GM21381 (cell line): ENCODE measurements around the gene KAZN.

ENCODE experiments used
- ATAC-seq: cut with Tn5 transposase; IDR thresholded peaks from one replicate; pipeline ENCODE4 v1.9.1; 2021; ENCODE audit warnings: mild to moderate bottlenecking, moderate library complexity; ENCODE audit not compliant: unreplicated experiment

Gene KAZN

DNA sequence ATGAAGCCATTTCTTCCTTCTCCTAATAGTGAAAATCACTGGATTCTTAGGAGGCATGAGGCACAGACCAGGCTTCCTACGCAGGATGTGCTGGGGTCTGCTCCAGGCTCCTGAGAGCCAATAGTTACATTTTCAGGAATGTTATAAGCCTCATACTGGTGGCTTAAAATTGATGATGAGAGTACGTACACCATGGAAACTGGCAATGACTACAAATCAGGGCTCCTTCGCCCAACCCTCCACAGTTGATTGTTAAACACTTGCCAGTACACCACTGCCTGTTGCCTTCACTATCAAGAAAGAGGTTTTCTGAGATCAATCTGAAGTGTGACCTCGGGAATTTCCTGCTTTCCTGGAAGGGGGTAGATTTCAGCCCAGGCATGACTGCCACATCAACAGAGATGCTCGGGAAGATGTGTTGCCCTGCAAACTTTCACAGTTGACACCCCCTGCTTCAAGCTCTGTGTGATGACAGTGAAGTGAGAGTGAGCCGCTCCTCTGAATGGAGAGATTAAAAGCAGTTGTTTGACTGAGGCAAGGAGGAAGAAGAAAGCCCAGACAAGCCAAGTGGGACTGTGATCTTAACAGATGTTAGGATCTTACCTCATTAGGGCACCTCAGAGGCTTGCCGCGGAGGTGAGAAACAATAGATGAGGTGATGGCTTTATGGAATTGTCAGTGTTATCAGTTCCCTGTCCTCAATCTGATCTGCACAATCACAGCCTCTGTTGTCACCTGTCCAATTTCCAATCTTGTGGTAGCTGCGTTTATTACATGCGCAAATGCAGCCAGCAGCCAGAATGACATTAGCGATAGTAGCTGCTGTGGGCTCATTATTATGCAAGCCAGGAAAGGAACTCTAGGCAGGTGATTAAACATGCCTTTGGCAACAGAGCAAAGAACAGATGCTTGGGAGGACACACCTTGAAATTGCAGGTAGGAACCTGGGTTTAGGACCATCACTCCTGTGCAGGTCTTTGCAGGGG, 277.3 kb downstream of the KAZN start:
- ATAC-seq: no peak

DNA sequence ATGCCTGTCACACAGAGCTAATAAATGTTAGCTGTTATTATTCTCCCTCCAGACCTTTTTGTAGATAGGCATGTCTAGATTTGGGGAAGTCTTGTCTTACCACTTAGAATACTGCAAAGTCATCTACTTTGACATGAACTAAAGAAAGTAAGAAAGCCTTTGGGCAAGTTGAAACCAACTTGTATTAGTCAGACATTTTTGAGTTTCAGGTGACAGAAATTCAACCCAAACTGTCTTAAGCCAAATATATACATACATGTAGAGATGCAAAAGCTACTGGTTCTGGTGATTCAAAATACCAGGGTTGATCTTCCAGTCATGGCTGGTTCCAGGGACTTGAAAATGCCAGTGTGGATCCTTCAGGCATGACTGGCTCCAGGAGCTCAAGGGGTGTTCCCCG, 278.3 kb downstream of the KAZN start:
- no peak for ATAC-seq

DNA sequence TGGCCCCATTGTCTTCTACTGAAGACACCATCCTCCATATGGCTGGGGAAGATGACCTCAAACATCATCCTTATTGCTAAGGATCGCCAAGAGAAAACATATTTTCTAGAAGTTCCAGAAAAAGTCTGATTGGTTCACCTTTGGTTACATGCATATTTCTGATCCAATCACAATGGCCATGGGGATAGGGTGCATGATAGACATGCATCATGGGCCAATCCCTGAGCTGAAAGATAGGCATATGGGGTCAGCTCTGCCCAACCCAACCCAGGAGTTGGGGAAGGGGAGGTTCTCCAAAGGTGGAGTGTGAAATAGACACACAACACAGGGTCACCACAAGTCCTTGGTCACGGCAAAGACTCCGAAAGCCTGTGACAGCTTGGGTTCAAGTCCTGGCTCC, 278.7 kb downstream of the KAZN start:
- ATAC-seq: no peak

DNA sequence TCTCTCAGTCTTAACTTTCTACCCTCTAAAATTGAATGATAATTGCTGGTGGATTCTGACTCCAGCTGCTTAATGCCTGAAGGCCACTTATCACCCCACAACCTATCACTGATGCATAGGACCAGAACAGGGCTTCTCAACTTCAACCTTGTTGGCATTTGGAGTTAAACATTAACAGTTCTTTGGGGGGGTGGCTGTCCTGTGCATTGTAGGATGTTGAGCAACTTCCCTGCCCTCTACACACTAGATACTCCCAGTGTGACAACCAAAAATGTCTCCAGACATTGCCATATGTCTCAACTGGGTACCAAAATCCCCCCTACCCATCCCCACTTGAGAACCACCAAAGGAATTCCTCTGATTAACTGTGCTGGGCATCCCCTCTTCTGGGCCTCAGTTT, 279.6 kb downstream of the KAZN start:
- ATAC-seq: no peak

DNA sequence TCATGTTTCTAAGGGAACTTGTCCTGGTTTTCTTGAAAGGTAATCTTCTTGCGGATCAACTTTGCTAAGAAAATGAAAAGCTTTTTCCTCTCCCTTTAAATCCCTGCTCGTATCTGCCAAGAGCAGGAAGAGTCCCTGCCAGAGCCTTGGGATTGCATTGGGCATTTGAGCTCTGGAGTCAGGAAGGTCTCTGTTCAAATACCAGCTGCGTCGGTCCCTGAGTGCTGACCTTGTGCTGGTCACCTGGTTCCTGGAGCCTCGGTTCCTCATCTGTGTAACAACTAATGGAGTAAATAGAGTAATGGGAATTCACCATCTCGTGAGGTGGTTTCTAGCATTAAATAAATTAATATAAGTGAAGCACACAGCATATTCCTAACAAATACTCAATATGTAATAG, 280.5 kb downstream of the KAZN start:
- ATAC-seq: no peak

DNA sequence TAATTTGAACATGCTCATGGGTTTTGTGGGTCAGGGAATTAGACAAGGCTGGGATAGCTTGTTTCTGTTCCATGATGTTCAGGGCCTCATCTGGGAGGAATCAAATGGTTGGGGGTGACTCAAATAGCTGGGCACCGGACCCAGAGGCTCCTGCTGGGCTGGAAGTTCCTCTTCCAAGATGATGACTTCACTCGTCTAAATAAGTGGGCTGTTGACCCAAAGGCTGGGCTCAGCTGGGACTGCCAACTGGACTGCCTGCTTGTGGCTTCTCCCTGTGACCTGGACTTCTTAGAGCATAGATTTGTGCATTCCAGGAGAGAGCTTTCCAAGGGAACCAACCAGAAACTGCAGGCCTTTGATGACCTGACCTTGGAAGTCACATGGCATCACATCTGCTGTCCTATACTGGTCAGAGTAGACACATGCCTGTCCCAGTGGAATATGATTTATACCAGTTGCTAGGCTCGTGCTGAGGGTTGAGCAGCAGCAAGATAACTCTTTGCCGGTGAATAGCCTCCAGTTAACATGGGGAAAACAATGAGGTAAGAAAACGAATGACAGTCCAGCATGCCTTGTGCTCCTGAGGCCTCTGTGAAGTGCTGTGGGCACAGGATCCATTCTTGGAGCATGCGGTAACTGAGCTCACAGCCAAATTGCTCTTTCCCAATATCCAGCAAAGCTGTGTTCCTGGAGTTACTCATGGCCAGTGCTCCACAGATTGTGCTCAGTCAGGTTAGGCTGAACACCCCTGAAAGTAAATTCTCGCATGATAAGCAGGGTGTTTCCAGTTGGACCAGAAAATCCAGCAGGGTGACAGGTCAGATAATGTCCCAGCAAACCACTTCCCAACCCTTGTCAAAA, 282.2 kb downstream of the KAZN start:
- ATAC-seq: no peak

DNA sequence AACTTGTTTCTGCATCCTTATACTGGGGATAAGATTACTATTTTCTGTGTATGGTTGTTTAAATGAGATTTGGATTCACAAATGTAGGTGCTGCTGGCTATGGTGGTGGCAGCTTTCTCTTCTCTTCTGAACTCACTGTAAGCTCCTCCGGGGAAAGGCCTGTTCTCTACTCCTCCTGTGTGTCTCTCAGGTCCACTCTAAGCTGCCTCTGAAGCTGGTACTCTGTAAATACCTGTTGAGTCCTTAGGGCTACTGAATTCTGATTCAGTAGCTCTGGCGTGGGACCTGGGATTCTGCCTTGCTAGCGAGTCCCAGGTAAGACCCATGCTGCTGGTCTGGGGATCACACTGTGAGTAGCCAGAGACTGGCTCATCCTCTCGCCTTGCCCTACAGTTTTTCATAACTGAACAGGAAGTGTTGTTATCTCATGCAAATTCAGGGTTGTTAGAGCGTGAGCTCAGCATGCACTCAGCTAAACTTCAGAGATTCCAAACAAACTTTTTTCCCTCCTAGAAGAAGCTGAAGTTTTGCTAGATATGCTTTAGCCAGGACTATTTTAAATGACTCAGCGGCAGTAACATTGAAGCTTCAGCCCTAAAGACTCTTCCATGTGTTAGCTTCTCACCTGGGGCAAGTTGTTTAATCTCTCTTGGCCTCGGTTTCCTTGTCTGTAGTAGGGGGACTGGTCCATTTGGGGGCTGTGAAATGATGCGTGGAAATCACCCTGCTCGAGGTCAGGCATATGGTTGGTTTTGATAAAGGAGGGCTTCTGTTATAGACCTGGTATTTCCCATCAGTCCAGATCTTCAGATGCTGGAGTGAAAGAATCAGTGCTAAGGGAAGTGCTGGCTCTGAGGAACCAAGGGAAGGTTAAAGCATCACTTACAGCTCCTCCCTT, 283.5 kb downstream of the KAZN start:
- ATAC-seq: peak; percentile 86

DNA sequence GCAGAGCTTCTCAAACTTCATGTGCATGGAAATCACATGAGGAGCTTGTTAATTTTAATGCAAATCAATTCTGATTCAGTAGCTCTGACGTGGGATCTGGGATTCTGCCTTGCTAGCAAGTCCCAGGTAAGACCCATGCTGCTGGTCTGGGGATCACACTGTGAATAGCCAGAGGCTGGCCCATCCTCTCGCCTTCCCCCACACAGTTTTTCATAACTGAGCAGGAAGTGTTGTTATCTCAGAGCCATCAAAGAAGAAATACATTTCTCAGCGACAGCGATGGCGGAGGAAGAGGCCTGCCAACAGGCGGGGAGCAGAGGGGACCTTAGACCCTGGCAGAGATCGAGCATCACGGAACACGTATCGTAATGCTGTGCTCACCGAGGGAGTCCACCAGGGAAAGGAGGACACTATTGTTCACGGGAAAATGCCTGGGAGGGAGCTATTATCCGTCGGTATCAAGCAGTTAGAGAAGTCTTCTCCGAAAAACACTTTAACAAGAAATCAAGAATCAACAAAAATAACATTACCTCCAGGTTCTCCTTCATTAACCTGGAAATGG, 286.2 kb downstream of the KAZN start:
- no peak for ATAC-seq

DNA sequence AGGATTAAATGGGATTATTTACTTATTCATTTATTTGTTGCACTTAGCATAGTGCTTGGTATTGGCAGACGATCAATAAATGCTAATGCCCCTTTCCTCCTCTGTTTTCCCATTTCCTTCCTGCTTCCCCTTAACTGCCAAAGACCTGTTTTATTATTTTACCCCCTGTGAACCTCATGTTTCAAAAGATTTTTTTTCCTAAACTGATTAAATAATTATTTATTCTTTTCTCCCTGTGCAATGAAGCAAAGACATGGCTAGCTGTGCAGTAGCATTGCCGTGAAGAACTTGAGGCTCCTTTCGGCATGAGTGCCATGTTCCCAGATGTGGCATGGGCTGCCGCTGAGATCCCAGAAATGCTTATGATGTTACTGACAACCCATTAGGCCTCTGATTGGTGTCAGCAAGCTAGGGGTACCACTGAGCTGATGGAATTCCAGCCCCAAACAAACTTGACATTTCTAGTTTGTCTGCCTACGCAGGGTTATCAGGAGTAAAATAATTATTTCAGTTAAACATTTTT, 288.6 kb downstream of the KAZN start:
- ATAC-seq: no peak

DNA sequence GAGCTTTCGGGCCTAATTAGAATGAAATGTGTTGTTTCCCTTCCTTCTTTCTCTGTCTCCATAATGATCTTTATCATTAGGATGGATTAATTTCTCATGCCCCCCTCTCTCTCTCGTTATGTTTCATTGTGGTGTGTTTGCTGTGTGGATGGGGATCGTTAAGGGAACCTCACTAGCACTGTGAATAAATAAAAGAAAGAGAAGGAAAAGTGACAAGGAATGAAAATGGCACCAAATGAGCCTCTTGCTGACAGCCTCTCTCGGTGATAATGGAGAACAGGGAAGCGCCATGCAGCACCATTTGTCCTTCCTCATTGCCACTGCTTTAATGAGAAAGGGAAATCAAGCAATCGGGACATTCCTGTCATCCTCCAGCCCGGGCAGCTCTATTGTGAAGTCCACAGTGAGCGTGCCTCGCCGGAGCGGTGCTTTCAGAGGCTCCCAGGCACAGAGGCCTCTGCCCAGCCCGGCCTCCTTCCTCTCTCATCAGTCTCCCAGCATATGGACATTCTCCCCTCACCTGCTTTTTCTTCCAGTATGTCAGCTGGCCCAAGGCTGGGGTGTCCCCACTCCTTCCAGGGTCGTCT, 289.4 kb downstream of the KAZN start:
- ATAC-seq: no peak

DNA sequence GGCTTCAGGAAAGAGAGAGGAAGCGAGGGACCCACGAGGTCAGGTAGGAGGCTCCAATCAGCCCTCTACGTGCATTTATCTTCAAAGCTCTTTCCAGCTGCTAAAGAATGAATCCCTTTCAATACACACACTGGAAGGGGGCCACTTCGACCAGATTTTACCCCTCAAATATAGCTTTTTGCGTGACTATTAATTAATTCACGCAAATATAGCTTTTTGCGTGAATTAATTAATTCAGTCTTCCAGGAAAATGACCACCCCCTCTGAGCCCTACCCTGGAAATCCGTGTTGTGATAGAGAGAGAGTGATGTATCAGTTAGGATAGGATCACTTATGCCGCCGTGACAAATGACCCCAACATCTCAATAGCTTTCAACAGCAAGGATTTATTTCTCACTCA, 289.9 kb downstream of the KAZN start:
- no peak for ATAC-seq

DNA sequence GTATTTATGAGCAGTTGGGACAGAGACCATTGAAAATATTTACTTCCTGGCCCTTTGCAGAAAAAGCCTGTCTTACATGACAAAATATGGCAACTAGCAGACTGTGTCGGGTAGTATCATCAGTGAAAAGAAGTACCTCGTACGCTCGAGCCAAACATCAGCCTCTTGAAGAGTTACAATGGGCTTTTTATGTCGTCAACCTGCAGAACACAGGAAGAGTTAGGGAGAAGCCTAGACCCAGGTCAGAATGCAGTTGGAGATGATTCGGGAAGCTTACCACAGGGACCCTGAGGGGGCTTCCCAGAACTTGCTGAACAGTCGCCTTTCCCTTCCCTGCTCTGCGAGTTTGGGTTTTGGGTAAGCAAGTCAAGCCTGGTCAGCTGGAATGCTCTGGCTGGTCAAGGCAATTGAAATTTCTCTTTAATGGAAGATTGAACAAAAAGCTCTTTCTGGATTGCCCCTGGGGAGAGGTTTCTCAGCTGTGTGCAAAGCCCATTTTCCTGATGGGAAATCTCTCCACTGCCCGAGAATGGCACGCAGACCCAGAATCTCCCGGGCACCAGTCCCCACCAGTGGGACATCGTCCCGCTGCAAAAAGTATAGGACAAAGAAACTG, 291.4 kb downstream of the KAZN start:
- no peak for ATAC-seq

DNA sequence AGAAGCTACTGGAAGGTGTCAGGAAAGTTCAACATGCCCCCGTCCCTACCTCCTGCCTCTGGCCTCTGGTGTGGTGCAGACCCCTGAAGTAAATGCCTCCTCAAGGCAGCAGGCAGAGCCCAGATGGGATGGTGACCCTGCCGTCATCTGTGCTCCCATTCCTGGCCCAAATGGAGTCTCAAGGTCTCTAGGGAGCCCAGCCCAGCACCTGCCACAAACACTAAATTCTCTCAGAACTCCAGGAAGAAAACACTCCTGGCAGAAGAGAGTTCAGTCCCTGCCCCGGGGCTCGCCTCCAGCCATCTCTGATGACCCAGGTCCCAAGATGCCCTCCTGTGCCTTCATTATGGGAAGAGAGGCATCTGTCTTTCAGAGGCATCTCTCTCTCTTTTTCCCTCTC, 293.5 kb downstream of the KAZN start:
- ATAC-seq: no peak

DNA sequence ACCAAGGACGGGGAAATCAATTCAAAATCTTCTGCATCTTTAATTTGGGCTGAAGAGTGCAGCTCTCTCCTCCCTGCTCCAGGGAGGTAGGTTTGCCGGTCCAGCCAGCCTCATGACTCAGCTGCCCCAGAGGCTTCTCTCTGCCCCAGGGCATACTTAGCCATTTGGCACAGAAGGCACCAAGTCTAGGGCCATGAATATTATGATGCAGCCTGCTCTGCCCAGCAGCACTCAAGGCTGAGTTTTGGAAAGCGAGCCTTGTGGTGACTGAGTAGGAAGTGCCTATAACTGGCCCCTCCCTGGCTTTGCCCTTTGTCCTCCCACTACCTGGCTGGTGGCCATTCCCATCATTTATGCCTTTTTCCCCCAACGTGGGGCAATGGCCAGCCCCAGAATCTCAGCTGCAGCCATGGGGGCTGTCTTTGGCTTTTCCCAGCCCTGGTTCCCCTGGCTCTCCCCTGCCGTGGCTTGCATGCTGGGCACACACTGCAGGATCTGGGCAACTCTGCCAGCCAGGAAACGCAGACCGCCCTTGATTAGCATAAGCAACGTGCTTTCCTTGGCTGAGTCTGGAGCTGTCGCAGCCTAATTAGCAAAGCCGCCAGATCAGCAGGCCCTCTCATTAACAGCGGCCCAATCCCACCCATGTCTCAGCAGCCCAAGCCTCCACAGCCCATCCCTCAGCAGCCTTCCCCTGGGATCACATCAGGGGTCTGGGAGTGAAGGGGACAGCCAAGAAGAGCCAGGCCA, 296.5 kb downstream of the KAZN start:
- no peak for ATAC-seq

DNA sequence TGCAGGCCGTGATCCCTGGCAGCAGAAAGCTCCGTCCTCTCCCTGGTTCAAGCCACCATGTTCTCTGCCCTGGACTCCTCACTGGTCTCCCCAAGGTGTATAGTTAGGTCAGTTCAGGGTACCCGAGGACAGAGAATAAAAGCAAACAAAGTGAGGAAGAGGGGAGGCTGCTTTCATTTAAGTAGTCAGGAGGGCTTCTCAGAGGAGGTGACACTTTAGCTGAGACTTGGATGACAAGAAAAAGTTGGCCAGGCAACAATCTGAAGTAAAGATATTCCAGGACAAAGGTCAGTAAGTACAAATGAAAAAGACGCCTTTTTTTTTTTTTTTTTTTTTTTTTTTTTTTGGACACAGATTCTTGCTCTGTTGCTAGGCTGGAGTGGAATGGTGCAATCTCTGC, 297.2 kb downstream of the KAZN start:
- no peak for ATAC-seq

DNA sequence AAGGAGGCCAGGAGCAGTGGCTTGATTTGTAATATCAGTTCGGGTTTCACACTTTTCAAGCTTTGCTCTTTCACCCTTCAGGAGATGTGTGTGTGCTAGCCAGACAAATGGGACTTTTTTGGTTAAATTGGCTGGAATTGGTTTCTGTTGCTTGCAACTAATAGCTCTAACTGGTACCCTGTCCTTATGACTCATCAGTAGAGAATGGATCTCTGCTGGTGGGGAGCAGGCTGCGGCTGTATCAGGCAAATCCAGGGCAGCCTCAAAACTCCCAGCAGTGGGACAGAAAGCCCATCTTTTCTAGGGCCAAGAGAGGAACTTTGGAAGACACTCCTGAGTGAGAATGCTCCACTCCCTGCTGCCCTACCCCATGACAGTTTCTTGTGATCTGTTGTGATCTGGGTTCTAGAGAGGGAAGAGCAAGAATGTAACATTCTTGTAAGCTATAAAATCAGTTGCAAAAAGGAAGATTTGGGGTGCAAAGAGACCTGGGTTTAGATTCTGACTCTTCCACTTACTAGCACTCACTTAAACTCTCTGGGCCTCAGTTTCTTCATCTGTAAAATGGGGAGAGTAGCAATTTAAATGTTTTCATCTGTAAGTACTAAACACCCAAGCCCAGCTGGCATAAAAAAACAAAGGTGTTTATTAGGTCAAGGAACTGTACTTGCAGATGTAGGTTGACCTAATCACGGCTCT, 298.0 kb downstream of the KAZN start:
- ATAC-seq: no peak

DNA sequence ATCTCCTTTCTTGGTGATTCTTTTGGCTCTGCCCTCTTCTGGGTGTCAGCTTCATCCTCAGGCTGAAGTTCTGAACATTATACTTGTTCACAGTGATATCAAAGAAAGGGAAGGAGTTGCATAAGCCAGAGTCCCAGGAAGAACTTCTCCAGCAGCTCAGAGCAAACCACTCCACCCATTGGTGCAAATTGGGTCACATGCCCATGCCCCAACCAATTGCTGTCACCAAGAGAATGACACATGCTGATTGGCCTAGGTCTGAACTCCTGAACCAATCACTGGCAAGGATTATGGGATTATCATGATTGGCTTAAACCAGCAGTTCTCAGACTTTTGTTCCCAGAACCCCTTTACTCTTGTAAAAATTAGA, 298.6 kb downstream of the KAZN start:
- no peak for ATAC-seq

DNA sequence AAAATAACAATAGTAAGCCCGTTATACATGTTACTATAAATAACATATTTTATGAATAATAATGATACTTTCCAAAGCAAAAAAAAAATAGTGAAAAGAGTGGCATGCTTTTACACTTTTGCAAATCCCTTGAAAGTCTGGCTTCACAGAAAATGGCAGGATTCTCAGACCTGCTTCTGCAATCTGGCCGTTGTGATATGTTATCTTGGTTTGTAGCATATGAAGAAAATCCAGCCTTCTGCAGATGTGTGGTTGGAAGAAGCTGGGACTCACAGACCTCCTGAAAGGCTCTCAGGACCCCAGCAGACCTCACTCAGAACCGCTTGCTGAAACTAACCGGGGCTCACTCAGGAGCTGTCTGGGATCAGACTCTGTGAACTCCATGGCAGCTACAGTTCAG, 299.1 kb downstream of the KAZN start:
- no peak for ATAC-seq
